Measurements from ENCODE around the gene RIPPLY3. TPM values are rescaled to one million over a fixed set of nuclear protein-coding genes. Genes with fewer than 3 reads are reported as not detected.
"Not testable (repeated sequence)": the region's sequence is repeated elsewhere in the genome, so short reads cannot be mapped to it uniquely, and the experiment has no call there.

Gene RIPPLY3
- total RNA-seq, 1 donor from 2014 or later: 0.27 TPM

DNA sequence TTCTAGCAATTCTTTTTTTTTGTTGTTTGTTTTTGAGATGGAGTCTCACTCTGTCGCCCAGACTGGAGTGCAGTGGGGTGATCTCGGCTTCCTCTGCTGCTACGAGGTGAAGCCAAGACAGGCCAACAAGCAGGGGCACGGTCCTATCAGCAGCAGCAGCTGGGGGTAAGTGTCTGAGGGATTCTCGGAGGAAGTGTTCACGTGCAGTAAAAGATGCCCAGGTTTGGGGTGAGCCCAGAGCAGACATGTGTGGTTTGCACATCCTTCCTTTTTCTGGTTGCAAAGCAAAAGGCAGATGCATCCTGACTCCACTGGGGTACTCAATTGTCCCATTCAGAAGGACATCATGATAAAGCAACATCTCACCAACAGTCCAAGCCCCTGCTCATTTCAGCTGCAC is 38.6 kb downstream of the RIPPLY3 start:
- H3K27me3 Mint-ChIP-seq (ENCODE audit: unreplicated experiment): peaks cover 19% of the 10 kb centered on the region
- no peaks in the 10 kb centered on the region for H3K9me3 Mint-ChIP-seq (ENCODE audit: unreplicated experiment)
- no peak for DNase-seq (ENCODE audit: extremely low spot score, unreplicated experiment)
- no peak overlapping the region for H3K27ac Mint-ChIP-seq (ENCODE audit: unreplicated experiment)
- TF ChIP-seq, protein P1, sequence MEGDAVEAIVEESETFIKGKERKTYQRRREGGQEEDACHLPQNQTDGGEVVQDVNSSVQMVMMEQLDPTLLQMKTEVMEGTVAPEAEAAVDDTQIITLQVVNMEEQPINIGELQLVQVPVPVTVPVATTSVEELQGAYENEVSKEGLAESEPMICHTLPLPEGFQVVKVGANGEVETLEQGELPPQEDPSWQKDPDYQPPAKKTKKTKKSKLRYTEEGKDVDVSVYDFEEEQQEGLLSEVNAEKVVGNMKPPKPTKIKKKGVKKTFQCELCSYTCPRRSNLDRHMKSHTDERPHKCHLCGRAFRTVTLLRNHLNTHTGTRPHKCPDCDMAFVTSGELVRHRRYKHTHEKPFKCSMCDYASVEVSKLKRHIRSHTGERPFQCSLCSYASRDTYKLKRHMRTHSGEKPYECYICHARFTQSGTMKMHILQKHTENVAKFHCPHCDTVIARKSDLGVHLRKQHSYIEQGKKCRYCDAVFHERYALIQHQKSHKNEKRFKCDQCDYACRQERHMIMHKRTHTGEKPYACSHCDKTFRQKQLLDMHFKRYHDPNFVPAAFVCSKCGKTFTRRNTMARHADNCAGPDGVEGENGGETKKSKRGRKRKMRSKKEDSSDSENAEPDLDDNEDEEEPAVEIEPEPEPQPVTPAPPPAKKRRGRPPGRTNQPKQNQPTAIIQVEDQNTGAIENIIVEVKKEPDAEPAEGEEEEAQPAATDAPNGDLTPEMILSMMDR (IDR thresholded peaks at IDR 0.05): no peak
- H3K36me3 Mint-ChIP-seq (ENCODE audit: unreplicated experiment): no peaks in the 10 kb centered on the region
- peaks cover 3% of the 10 kb centered on the region for H3K4me1 Mint-ChIP-seq (ENCODE audit: unreplicated experiment)
- H3K4me3 Mint-ChIP-seq (ENCODE audit: unreplicated experiment): no peak overlapping the region

DNA sequence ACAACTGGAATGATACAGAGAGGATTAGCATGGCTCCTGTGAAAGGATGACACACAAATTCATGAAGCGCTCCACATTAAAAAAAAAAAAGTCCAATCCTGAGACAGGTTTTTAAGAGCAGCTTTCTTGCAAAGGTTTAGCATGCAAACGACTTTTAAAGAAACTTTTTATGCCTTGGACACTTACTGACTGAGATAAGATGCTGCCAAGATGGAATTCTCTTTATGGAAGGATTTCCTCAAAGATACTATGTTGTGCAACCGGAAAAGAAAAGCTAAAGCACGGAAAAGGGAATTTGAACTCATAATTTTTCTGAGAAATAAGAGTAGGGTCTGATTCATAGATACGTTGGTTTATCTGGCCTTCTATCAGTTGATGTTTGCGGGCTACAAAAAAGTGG is 39.1 kb downstream of the RIPPLY3 start:
- peaks cover 3% of the 10 kb centered on the region for H3K4me1 Mint-ChIP-seq (ENCODE audit: unreplicated experiment)
- TF ChIP-seq, protein P1 (IDR thresholded peaks at IDR 0.05): no peak
- no peak overlapping the region for H3K27ac Mint-ChIP-seq (ENCODE audit: unreplicated experiment)
- DNase-seq (ENCODE audit: extremely low spot score, unreplicated experiment): no peak
- H3K36me3 Mint-ChIP-seq (ENCODE audit: unreplicated experiment): no peaks in the 10 kb centered on the region
- H3K9me3 Mint-ChIP-seq (ENCODE audit: unreplicated experiment): no peaks in the 10 kb centered on the region
- peaks cover 23% of the 10 kb centered on the region for H3K27me3 Mint-ChIP-seq (ENCODE audit: unreplicated experiment)
- no peak overlapping the region for H3K4me3 Mint-ChIP-seq (ENCODE audit: unreplicated experiment)

DNA sequence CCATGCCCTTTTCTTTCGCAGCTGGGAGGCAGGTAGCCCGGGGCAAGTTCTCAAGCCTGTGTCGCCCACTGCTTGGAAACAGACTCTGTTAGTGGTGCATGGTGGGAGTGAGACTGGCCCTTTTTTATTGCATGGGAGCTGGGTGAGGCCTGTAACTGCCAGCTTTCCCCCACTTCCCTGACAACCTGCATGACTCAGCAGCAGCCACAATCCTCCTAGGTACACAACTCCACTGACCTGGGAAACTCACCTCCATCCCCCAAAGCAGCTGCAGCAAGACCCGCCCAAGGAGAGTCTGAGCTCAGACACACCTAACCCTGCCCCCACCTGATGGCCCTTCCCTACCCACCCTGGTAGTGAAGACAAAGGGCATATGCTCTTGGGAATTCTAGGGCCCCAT is 40.6 kb downstream of the RIPPLY3 start:
- Mint-ChIP-seq H3K4me1 (ENCODE audit: unreplicated experiment) (peaks cover 3% of the 10 kb centered on the region), H3K4me3 (ENCODE audit: unreplicated experiment) (no peak overlapping the region), H3K27me3 (ENCODE audit: unreplicated experiment) (peaks cover 26% of the 10 kb centered on the region), H3K9me3 (ENCODE audit: unreplicated experiment) (no peaks in the 10 kb centered on the region), H3K27ac (ENCODE audit: unreplicated experiment) (no peak overlapping the region), H3K36me3 (ENCODE audit: unreplicated experiment) (no peaks in the 10 kb centered on the region)
- TF ChIP-seq, protein P1 (IDR thresholded peaks at IDR 0.05): no peak
- no peak for DNase-seq (ENCODE audit: extremely low spot score, unreplicated experiment)

DNA sequence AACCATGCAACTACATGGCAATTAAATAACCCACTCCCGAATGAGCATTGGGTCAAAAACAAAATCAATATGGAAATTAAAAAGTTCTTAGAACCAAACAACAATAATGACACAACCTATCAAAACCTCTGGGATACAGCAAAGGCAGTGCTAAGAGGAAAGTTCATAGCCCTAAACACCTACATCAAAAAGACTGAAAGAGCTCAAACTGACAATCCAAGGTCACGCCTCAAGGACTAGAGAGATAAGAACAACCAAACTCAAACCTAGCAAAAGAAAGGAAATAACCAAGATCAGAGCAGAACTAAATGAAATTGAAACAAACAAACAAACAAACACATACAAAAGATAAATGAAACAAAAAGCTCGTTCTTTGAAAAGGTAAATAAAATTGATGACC is 43.2 kb downstream of the RIPPLY3 start:
- H3K4me1 Mint-ChIP-seq (ENCODE audit: unreplicated experiment); H3K36me3 Mint-ChIP-seq (ENCODE audit: unreplicated experiment); H3K27ac Mint-ChIP-seq (ENCODE audit: unreplicated experiment); H3K9me3 Mint-ChIP-seq (ENCODE audit: unreplicated experiment); H3K4me3 Mint-ChIP-seq (ENCODE audit: unreplicated experiment); DNase-seq (ENCODE audit: extremely low spot score, unreplicated experiment): not testable (repeated sequence)
- peaks cover 31% of the 10 kb centered on the region for H3K27me3 Mint-ChIP-seq (ENCODE audit: unreplicated experiment)

DNA sequence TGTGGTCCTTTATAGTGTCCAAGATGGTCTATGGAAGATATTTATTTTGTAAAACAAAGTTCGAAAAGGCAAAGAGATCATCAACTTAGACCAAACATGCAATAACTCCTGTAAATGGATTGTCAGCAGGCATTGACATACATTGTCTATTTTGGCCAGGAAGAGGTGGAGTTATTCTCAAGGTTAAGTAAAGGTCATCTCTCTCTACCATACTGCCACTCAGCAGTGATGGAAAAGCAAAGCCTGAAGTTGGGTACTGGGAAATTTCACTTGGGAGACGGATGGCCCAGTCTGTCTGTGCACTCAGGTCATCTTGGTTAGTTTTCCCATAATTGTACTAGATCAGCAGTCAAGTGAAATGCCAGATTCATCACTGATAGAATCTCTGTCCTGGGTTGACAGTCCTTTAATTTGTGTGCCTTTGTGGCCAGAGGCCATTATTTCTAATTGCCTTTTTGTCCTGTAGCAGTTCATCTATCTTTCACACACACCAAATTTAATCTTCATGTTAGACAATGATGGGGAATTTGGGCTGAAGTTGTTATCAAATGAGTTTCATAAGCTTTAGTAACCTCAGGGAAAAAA is 48.9 kb downstream of the RIPPLY3 start:
- TF ChIP-seq, protein P1 (IDR thresholded peaks at IDR 0.05): no peak
- peaks cover 11% of the 10 kb centered on the region for H3K4me1 Mint-ChIP-seq (ENCODE audit: unreplicated experiment)
- no peaks in the 10 kb centered on the region for H3K9me3 Mint-ChIP-seq (ENCODE audit: unreplicated experiment)
- no peak overlapping the region for H3K4me3 Mint-ChIP-seq (ENCODE audit: unreplicated experiment)
- no peak for DNase-seq (ENCODE audit: extremely low spot score, unreplicated experiment)
- peaks cover 10% of the 10 kb centered on the region for H3K27me3 Mint-ChIP-seq (ENCODE audit: unreplicated experiment)
- no peaks in the 10 kb centered on the region for H3K36me3 Mint-ChIP-seq (ENCODE audit: unreplicated experiment)
- H3K27ac Mint-ChIP-seq (ENCODE audit: unreplicated experiment): no peak overlapping the region

DNA sequence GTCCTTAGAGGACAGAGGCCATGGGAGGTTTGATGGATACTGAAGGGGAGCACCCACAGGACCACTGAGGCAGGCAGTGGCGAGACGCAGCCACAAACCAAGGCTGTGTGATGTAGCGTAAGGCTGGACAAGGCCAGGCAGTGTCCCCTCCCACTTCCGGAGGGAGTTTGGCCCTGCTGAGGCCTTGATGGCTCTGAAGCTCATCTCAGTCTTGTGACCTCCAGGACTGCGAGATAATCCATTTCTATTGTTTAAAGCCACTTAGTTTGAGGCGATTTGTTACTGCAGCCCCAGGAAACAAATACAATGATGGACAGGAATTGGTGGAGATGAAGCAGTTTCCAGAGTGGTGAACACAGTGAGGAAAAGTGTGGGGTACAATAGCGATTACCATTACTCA is 51.1 kb downstream of the RIPPLY3 start:
- DNase-seq (ENCODE audit: extremely low spot score, unreplicated experiment): no peak
- Mint-ChIP-seq H3K27me3 (ENCODE audit: unreplicated experiment) (peaks cover 6% of the 10 kb centered on the region), H3K36me3 (ENCODE audit: unreplicated experiment) (no peaks in the 10 kb centered on the region), H3K4me3 (ENCODE audit: unreplicated experiment) (no peak overlapping the region), H3K9me3 (ENCODE audit: unreplicated experiment) (no peaks in the 10 kb centered on the region), H3K4me1 (ENCODE audit: unreplicated experiment) (peaks cover 31% of the 10 kb centered on the region), H3K27ac (ENCODE audit: unreplicated experiment) (no peak overlapping the region)
- TF ChIP-seq, protein P1 (IDR thresholded peaks at IDR 0.05): no peak

Data from osteocyte (in vitro differentiated cells).